HepG2 (cell line): ENCODE measurements around the gene TRIM54. TPM values are rescaled to one million over a fixed set of nuclear protein-coding genes. Genes with fewer than 3 reads are reported as not detected.

Source experiments
- ATAC-seq: fragments of 200-7000 bp; cut with Tn5 transposase; 3 replicates; pipeline ENCODE4 v1.9.1; 2020; ENCODE audit warnings: mild to moderate bottlenecking, moderate library complexity
- BruUV-seq: library from RNA; stranded (reverse); fragments of 400-500 nt; replicated peaks from 2 replicates; lab custom pipeline; 2021; lab: Mats Ljungman, UMichigan
- CTCF ChIA-PET: fragments of 300-600 bp; formaldehyde crosslinking; extraction: SDS; loops from one replicate; lab custom pipeline; 2021; ENCODE audit warnings: low total read pairs, inconsistent platforms, low intra/inter-chr PET ratio; lab: Yijun Ruan, JAX
- POLR2A ChIA-PET: fragments of 350-600 bp; sonication (Branson Sonifier 250); formaldehyde crosslinking; loops from one replicate; lab custom pipeline; 2020; ENCODE audit warnings: antibody characterized with exemption, inconsistent platforms; lab: Yijun Ruan, JAX
- DNase-seq: peaks from one replicate; pipeline ENCODE4 v3.0.0-alpha.2; 2015; ENCODE audit warnings: low spot score
- FAIRE-seq: peaks from 3 replicates; lab custom pipeline; 2011; peaks lifted over from hg19 to GRCh38; lab: Jason Lieb, UNC
- H2AFZ ChIP-seq: one replicate; pipeline ENCODE4 v1.6.1; 2011; ENCODE audit warnings: low read length, inconsistent platforms
- H3K27ac ChIP-seq: fragments of 300-600 bp; 3 replicates; pipeline ENCODE4 v1.8.0; 2011; ENCODE audit warnings: mixed run types, mild to moderate bottlenecking, mixed read lengths, low read length, inconsistent platforms; ENCODE audit not compliant: insufficient read depth; ENCODE audit errors: extremely low read length
- H3K27me3 ChIP-seq, 2 experiments: fragments of 200-600 bp in 1 of 2; 2 replicates in 1 of 2; 3 replicates in 1 of 2; pipeline versions ENCODE4 v1.6.0 to v1.8.0; 2011; ENCODE audit warnings: low read length in 2 of 2, mild to moderate bottlenecking in 2 of 2, moderate library complexity in 2 of 2, inconsistent platforms in 1 of 2; ENCODE audit not compliant: insufficient read depth in 2 of 2, control insufficient read depth in 1 of 2
- H3K36me3 ChIP-seq, 2 experiments: fragments of 200-600 bp in 1 of 2; replicated peaks in 1 of 2; 2 replicates in 1 of 2; 3 replicates in 1 of 2; pipeline versions ENCODE4 v1.5.1 to v1.8.0; 2011; ENCODE audit warnings: low read length in 2 of 2, inconsistent platforms in 1 of 2; ENCODE audit not compliant: insufficient read depth in 2 of 2, control insufficient read depth in 1 of 2
- H3K4me1 ChIP-seq: 2 replicates; pipeline ENCODE4 v1.5.1; 2012; ENCODE audit warnings: low read length, inconsistent platforms; ENCODE audit not compliant: insufficient read depth
- H3K4me2 ChIP-seq: 2 replicates; pipeline ENCODE4 v1.6.0; 2011; ENCODE audit warnings: low read depth, low read length, inconsistent platforms
- H3K4me3 ChIP-seq, 3 experiments: fragments of 200-600 bp in 1 of 3; sonication (generic), shearing (Covaris generic) in 1 of 3; replicated peaks in 1 of 3; 2 replicates each; pipeline ENCODE4 v1.5.1; 2011 to 2016; ENCODE audit warnings: low read length in 3 of 3, inconsistent platforms in 2 of 3, low read depth in 2 of 3, mild to moderate bottlenecking in 2 of 3, control low read depth in 1 of 3, mixed read lengths in 1 of 3; ENCODE audit not compliant: insufficient read depth in 1 of 3
- H3K79me2 ChIP-seq: one replicate; pipeline ENCODE4 v1.6.1; 2011; ENCODE audit warnings: low read length, inconsistent platforms; ENCODE audit not compliant: insufficient read depth
- H3K9ac ChIP-seq: 2 replicates; pipeline ENCODE4 v1.6.0; 2011; ENCODE audit warnings: mild to moderate bottlenecking, low read depth, low read length, inconsistent platforms; ENCODE audit not compliant: insufficient read depth
- H3K9me3 ChIP-seq: 2 replicates; pipeline ENCODE4 v1.5.1; 2012; ENCODE audit warnings: mild to moderate bottlenecking, low read length
- H4K20me1 ChIP-seq: 2 replicates; pipeline ENCODE4 v1.6.0; 2011; ENCODE audit warnings: inconsistent platforms, mild to moderate bottlenecking, low read length, moderate library complexity; ENCODE audit not compliant: insufficient read depth
- CCDC6 ChIP-seq: sonication (generic); formaldehyde crosslinking; IDR thresholded peaks from 2 replicates; pipeline ENCODE4 v1.8.1; 2022; ENCODE audit warnings: mild to moderate bottlenecking, missing genetic modification reagents, moderate library complexity
- HES4 ChIP-seq: sonication (generic); formaldehyde crosslinking; IDR thresholded peaks from 2 replicates; pipeline ENCODE4 v1.9.0; 2021; ENCODE audit warnings: mild to moderate bottlenecking, missing genetic modification reagents, borderline replicate concordance
- KDM3A ChIP-seq: IDR thresholded peaks from 2 replicates; pipeline ENCODE4 v1.6.1; 2018; ENCODE audit warnings: low read depth, missing compliant biosample characterization
- NFE2L2 ChIP-seq: fragments of 150-350 bp; IDR thresholded peaks from 2 replicates; pipeline ENCODE4 v1.6.1; 2014; ENCODE audit warnings: low read length
- POLR2A ChIP-seq, 2 experiments: IDR thresholded peaks; 2 replicates each; pipeline ENCODE4 v1.6.1; 2011; ENCODE audit warnings: low read depth in 2 of 2, low read length in 2 of 2, mild to moderate bottlenecking in 1 of 2, moderate library complexity in 1 of 2; ENCODE audit not compliant: insufficient read depth in 1 of 2
- TAF15 ChIP-seq: fragments of 200-400 bp; formaldehyde crosslinking; IDR thresholded peaks from one replicate; pipeline ENCODE4 v1.6.1; 2018; ENCODE audit warnings: mild to moderate bottlenecking, low read depth, low read length; ENCODE audit not compliant: poor library complexity, severe bottlenecking
- TP53 ChIP-seq: sonication (generic); formaldehyde crosslinking; conservative IDR thresholded peaks from 2 replicates; pipeline ENCODE4 v1.4.0; 2020; ENCODE audit warnings: missing genetic modification reagents
- ZIK1 ChIP-seq: sonication (generic); formaldehyde crosslinking; IDR thresholded peaks from 2 replicates; pipeline ENCODE4 v1.5.0; 2020; ENCODE audit warnings: mild to moderate bottlenecking, low read depth, missing genetic modification reagents, borderline replicate concordance
- ZNF773 ChIP-seq: sonication (generic); formaldehyde crosslinking; IDR thresholded peaks from 2 replicates; pipeline ENCODE4 v1.4.0; 2020; ENCODE audit warnings: missing genetic modification reagents, borderline replicate concordance
- ZNF788 ChIP-seq: sonication (generic); formaldehyde crosslinking; IDR thresholded peaks from 2 replicates; pipeline ENCODE4 v1.5.0; 2020; ENCODE audit warnings: mild to moderate bottlenecking, missing genetic modification reagents, borderline replicate concordance
- WGBS: methylation state at CpG from one replicate; pipeline ENCODE4 v1.1.6; 2017; ENCODE audit warnings: low lambda C conversion rate; 5-methylcytosine and 5-hydroxymethylcytosine counted together
- in situ Hi-C: cut with HindIII; loops from 2 replicates; pipeline ENCODE4 v1.10.0; 2017; ENCODE audit warnings: low pct_unique_long_range_greater_than_20kb; ENCODE audit not compliant: extremely low pct_ligation_motif_present
- intact Hi-C: fragments of 100-400 bp; cut with micrococcal nuclease; formaldehyde crosslinking; loops from one replicate; pipeline ENCODE4 v1.10.0; 2022; ENCODE audit not compliant: unreplicated experiment
- polyA plus RNA-seq, 8 experiments: library from polyadenylated mRNA; depleted of rRNA in 3 of 8; stranded (reverse) in 7 of 8; unstranded in 1 of 8; fragments of >200 nt; fragmentation: Illumina TruSeq in 4 of 8; extraction: Trizol in 4 of 8; gene quantifications; 2 replicates each; pipeline versions ENCODE4 v1.2.1 to v1.2.3, GENCODE V29; 2011 to 2016; ENCODE audit warnings: low read depth in 4 of 8, missing spikeins in 1 of 8, mixed read lengths in 1 of 8; ENCODE audit not compliant: insufficient read depth in 1 of 8
- total RNA-seq, 5 experiments: library from RNA; depleted of rRNA; stranded (reverse); fragments of >200 nt; fragmentation: Illumina TruSeq; extraction: Trizol; gene quantifications; 2 replicates each; pipeline ENCODE4 v1.2.3, GENCODE V29; 2016; ENCODE audit warnings: low read depth in 1 of 5
- TF ChIP-seq, protein P1 (sequence below), 2 experiments: sonication (generic) in 1 of 2; formaldehyde crosslinking in 1 of 2; IDR thresholded peaks; 2 replicates each; pipeline versions ENCODE4 v1.5.1 to v1.6.1; 2011 to 2020; ENCODE audit warnings: borderline replicate concordance in 1 of 2, low read depth in 1 of 2, low read length in 1 of 2, mild to moderate bottlenecking in 1 of 2, missing genetic modification reagents in 1 of 2, moderate library complexity in 1 of 2

The TRIM54 gene
- total and polyA plus RNA-seq, 2 of the 13 experiments (the other 11 are each of a cell fraction or from before 2014, with no cell fraction given): 0.07 to 0.13 TPM

DNA sequence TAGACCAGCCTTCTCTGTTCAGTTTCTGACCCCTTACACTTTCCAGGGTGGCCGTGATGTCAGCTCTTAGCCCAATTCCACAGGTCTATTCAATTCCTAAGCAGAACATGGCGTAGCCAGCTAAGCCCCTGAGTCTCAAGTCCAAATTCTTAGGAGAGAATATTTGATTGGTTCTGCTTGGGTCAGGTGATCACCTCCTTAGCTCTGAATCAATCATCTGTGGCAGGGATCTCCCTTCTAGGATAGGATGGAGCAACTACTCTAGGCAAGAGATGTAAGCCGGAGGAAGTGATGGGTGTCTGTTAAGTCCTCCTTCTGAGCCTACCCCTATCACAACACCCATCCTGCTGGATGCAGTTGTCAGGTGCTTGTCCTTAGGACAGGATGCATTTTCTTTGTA lies 15.0 kb downstream of the TRIM54 start:
- no peak overlapping the region for H2AFZ ChIP-seq
- H3K27me3 ChIP-seq: no peaks in the 10 kb centered on the region; a peak in 1 of 5 replicates
- intact Hi-C loops (no loop called here), in situ Hi-C loops (no loop called here)
- peaks cover 74% of the 10 kb centered on the region for H3K4me1 ChIP-seq
- no peaks in the 10 kb centered on the region for H3K36me3 ChIP-seq
- ChIA-PET CTCF (no interaction called here), POLR2A (interaction anchor here (1.1 kb wide), 1 partner anchor 15 kb away, joined by 3 read pairs; the partner anchor contains the start of gene TRIM54)
- FAIRE-seq: no peak
- no peak overlapping the region for H3K4me3 ChIP-seq
- H4K20me1 ChIP-seq: no peaks in the 10 kb centered on the region
- no peak overlapping the region for H3K27ac ChIP-seq
- H3K9me3 ChIP-seq: no peaks in the 10 kb centered on the region
- no peak overlapping the region for H3K4me2 ChIP-seq
- no peak for TF ChIP-seq ZNF773
- no peak for TF ChIP-seq TP53 (CRISPR knock-in tag)
- TF ChIP-seq, protein P1, sequence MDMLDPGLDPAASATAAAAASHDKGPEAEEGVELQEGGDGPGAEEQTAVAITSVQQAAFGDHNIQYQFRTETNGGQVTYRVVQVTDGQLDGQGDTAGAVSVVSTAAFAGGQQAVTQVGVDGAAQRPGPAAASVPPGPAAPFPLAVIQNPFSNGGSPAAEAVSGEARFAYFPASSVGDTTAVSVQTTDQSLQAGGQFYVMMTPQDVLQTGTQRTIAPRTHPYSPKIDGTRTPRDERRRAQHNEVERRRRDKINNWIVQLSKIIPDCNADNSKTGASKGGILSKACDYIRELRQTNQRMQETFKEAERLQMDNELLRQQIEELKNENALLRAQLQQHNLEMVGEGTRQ (IDR thresholded peaks at IDR 0.05; ENCODE audit: low read depth, low read length): peak; percentile 15; the same call in 1 of the 2 replicates
- TF ChIP-seq, protein P1 (CRISPR knock-in tag; IDR thresholded peaks at IDR 0.05; ENCODE audit: borderline replicate concordance): no peak
- no peak for DNase-seq
- H3K79me2 ChIP-seq: no peaks in the 10 kb centered on the region
- no peak; the same call in 2 of the 3 replicates for ATAC-seq
- 35% methylated on average over 3 of the region's 3 CpGs for WGBS
- no TSS peak for BruUV-seq
- H3K9ac ChIP-seq: no peak overlapping the region

DNA sequence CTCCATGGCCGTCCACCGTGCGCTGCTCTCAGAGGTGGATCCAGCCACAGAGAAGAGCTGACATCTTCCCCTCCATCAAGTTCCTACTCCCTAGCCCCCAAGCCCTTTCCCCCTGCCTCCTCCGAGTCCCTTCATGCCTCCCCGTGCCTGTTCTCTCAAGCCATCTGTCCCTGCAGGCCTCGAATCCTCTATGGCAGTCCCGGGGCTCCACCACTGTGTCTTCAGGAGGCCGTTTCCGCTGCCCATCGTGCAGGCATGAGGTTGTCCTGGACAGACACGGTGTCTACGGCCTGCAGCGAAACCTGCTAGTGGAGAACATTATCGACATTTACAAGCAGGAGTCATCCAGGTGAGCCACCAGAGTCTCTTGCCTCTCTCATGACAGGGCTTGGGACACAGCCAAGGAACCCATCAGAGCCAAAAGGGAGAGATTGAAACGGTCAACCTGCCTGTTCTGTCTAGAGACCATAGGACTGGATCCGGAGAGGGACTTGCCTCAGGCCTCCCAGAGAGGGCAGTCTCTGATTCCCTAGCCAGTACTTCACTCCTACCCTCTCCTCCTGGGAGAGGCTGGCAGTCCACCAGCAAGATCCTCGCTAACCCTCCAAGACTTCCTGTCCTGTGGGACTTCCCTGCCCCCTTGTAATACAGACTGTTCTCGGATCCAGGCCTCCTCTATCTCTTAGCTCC lies 16.3 kb downstream of the TRIM54 start:
- Histone ChIP-seq H3K79me2 (no peaks in the 10 kb centered on the region), H3K9ac (0 out of 2 replicates have a peak overlapping the region, but pooled peaks have one; percentile 6), H3K27ac (no peak overlapping the region), H4K20me1 (no peaks in the 10 kb centered on the region), H3K4me2 (peak overlapping the region; percentile 23; the same call in 1 of the 2 replicates), H3K4me3 (no peak overlapping the region), H3K27me3 (no peaks in the 10 kb centered on the region; a peak in 1 of 5 replicates), H3K4me1 (peaks cover 69% of the 10 kb centered on the region), H2AFZ (no peak overlapping the region), H3K36me3 (no peaks in the 10 kb centered on the region), H3K9me3 (no peaks in the 10 kb centered on the region)
- DNase-seq (no peak), FAIRE-seq (no peak), ATAC-seq (peak; percentile 62)
- intact Hi-C loops (no loop called here), in situ Hi-C loops (no loop called here)
- 60% methylated on average over 18 of the region's 18 CpGs for WGBS
- POLR2A ChIA-PET: interaction anchor here (1.2 kb wide), 1 partner anchor 24 kb away, joined by 4 read pairs; the partner anchor contains the start of gene MPV17
- BruUV-seq: no TSS peak
- CTCF ChIA-PET: no interaction called here
- TF ChIP-seq HES4 (0 out of 2 replicates have a peak, but pooled peaks have one; percentile 55), KDM3A (CRISPR knock-in tag) (no peak), POLR2A (IDR thresholded peaks at IDR 0.05; ENCODE audit: insufficient read depth in 1 of 2, low read depth in 2 of 2, low read length in 2 of 2) (no peak), CCDC6 (CRISPR knock-in tag) (no peak), NFE2L2 (no peak), ZNF788 (0 out of 2 replicates have a peak, but pooled peaks have one; percentile 32), TAF15 (no peak), ZIK1 (CRISPR knock-in tag) (no peak)
